Measurements from ENCODE around the gene ATOH7. TPM values are rescaled to one million over a fixed set of nuclear protein-coding genes. Genes with fewer than 3 reads are reported as not detected.
"Not testable (repeated sequence)": the region's sequence is repeated elsewhere in the genome, so short reads cannot be mapped to it uniquely, and the experiment has no call there.

Gene ATOH7
- total RNA-seq, 1 experiment from 2014 or later: not detected

GRCh38 chr10:68237173-68237572 lies 5.3 kb upstream of the ATOH7 start:
- DNase-seq (ENCODE audit: low read depth): no peak

DNA sequence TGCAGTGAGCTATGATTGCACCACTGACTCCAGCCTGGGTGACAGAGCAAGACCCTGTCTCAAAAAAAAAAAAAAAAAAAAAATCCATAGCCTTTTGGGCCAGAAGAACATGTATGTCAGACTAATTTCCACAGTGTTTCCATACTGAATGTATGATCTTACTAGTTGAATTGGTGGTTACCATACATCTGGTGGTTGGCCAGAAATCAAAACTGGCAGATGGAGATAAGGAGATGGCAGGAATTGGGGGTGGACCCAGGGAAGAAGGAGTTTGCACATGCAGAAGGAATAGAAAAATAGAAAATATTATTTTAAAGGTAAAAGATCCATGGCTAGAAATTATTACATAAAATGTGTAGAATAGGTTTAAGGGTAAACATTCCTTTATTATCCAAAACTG lies 3.7 kb upstream of the ATOH7 start:
- DNase-seq (ENCODE audit: low read depth): no peak

DNA sequence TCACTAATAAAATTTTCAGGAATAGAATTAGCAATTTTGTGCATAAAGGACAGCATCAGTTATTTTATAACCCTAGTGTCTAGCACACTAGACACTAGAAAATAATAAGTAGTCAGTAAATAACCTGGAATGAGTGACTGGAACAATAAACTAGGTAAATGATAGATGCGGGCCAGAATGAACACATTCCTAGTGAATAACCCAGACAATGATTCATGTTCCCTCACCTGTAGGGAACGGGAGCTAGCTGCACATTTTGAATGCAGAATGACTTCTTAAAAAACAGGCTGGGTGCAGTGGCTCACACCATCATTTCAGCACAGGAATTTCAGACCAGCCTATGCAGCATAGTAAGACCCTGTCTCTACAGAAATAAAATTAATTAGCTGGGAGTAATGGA lies 3.2 kb upstream of the ATOH7 start:
- DNase-seq (ENCODE audit: low read depth): no peak

GRCh38 chr10:68233046-68233445 lies 1.1 kb upstream of the ATOH7 start:
- no peak for DNase-seq (ENCODE audit: low read depth)

- peak; percentile 68 for DNase-seq (ENCODE audit: low read depth)
Observed at GRCh38 chr10:68231106-68231816, 652 bp downstream of the ATOH7 start.

- no peak for DNase-seq (ENCODE audit: low read depth)
Observed at GRCh38 chr10:68230268-68230667, 1.6 kb downstream of the ATOH7 start.

GRCh38 chr10:68224810-68225209 lies 7.1 kb downstream of the ATOH7 start:
- peak; percentile 28 for DNase-seq (ENCODE audit: low read depth)

DNA sequence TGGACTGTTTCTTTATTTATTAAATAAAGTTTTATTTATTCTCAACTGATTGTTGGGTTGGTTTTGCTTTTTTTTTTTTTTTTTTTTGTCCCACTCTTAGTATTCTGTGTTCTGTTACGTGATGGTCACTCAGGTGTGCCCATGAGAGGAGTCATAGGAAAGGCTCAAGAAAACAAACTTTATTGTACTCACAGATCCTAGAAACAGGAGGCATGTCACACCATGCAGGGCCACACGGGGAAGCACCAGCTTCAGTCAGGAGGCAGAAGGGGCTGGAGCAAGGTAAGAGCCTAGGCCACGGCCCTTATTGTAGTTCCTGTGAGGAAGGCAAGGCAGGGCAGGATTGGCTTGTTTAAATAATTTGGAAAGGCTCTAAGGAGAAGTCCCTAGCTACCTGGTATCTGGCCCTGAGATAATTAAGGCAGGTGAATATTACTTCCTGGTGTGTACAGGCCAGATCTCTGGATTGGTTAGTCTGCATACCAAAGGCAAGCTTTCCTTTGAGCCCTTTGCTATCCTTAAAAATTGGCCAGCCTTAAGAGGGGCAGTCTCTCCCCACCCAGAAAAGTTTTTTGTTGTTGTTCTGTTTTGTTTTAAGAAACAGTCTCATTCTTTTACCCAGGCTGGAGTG lies 8.3 kb downstream of the ATOH7 start:
- DNase-seq (ENCODE audit: low read depth): peak; percentile 8

- DNase-seq (ENCODE audit: low read depth): peak; percentile 5
Observed at GRCh38 chr10:68222391-68222790, 9.5 kb downstream of the ATOH7 start.

GRCh38 chr10:68221196-68221595 lies 10.7 kb downstream of the ATOH7 start:
- DNase-seq (ENCODE audit: low read depth): no peak

DNA sequence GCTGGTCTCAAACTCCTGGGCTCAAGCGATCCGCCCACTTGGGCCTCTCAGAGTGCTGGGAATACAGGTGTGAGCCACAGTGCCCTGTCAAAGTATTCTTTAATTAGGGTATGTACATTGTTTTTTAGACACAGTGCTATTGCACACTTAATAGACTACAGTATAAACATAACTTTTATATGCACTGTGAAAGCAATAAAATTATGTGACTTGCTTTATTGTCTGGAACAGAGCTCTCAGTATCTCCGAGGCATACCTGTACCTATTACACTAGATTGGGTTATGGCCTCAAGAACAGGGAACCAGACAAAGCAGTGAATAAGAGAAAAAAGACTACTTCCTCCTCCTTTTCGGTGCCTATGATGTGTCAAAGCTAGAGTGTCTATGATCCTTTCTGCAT lies 13.1 kb downstream of the ATOH7 start:
- no peak for DNase-seq (ENCODE audit: low read depth)

- peak; percentile 26 for DNase-seq (ENCODE audit: low read depth)
Observed at GRCh38 chr10:68212721-68213352, 19.1 kb downstream of the ATOH7 start.

DNA sequence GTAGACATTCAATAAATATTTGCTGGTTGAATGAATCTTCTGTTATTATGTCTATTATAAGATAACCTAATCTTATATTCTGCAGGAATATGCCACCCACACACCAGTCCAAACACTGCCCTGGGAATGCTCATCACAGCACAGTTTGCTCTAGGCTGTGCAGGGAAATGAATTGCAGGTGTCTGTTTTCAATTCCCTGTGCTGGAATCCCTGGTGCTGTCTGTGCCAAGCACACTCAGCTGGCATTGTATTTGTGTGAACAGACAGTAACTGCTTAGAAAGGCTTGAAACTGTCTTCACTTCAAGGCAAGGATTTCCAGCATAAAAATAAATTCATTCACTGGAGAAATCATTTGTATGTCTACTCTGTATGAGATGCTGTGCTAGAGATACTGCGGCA lies 20.2 kb downstream of the ATOH7 start:
- DNase-seq (ENCODE audit: low read depth): no peak

GRCh38 chr10:68208424-68209042 lies 23.4 kb downstream of the ATOH7 start:
- DNase-seq (ENCODE audit: low read depth): peak; percentile 56

DNA sequence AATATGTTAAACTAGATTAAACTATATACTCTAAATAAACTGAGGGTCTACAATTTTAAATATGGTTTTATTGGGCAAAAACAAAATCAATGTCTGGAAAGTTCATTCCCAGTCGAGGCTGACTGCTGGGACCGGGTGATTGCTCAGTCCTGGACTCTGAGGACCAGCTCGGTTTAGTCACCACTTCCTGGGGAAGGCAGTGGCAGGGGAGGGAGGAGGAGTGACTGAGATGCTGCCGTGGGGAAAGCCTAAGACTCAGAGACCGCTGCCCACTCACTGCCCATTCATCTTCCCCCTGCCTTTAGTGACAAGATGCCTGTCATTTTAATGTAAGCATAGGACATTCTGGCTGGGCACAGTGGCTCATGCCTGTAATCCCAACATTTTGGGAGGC lies 29.0 kb downstream of the ATOH7 start:
- peak; percentile 83 for DNase-seq (ENCODE audit: low read depth)

GRCh38 chr10:68196701-68197100 lies 35.2 kb downstream of the ATOH7 start:
- DNase-seq (ENCODE audit: low read depth): no peak

GRCh38 chr10:68195776-68196175 lies 36.1 kb downstream of the ATOH7 start:
- not testable (repeated sequence) for DNase-seq (ENCODE audit: low read depth)

DNA sequence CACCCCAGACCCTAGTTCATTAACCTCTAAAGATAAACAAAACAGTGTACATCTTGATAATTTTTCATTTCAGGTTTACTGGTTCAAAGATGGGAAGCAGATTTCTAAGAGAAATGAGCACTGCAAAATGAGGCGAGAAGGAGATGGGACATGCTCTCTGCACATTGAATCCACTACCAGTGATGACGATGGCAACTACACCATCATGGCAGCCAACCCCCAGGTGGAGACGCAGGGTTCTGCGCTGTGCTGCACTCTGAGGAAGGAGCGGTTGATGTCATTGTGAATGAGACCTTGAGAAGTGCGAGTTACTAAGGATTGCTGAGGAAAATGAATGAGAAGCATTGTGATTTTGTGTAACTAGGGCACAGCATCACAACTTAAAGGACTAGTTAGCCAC lies 37.6 kb downstream of the ATOH7 start:
- no peak for DNase-seq (ENCODE audit: low read depth)

DNA sequence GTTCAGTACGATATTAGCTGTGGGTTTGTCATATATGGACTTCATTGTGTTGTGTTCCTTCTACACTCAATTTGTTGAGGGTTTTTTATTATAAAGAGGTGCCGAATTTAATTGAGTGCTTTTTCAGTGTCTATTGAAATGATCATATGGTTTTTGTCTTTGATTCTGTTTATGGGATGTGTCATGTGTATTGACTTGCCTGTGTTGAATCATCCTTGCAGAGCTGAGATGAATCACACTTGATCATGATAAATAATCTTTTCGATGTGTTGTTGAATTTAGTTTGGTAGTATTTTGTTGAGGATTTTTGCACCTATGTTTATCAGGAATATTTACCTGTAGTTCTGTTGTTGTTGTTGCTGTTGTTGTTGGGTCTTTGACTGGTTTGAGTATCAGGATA lies 39.8 kb downstream of the ATOH7 start:
- DNase-seq (ENCODE audit: low read depth): peak; percentile 25

- no peak for DNase-seq (ENCODE audit: low read depth)
Observed at GRCh38 chr10:68188835-68189234, 43.1 kb downstream of the ATOH7 start.

GRCh38 chr10:68185085-68185484 lies 46.8 kb downstream of the ATOH7 start:
- no peak for DNase-seq (ENCODE audit: low read depth)

- DNase-seq (ENCODE audit: low read depth): no peak
Observed at GRCh38 chr10:68184546-68184945, 47.4 kb downstream of the ATOH7 start.
